ENCODE data around the gene RAC3. TPM values are rescaled to one million over a fixed set of nuclear protein-coding genes. Genes with fewer than 3 reads are reported as not detected.

RAC3 gene
- polyA plus RNA-seq, 1 donor (not counting 4 experiments of a cell fraction or from before 2014, with no cell fraction given), result 12.3 TPM

GRCh38 chr17:82008258-82008940 is 23.1 kb upstream of the RAC3 start:
- DNase-seq (ENCODE audit: low read depth, low spot score) (no peak), FAIRE-seq (no peak)
- H4K20me1 ChIP-seq (ENCODE audit: control insufficient read depth, extremely low read depth, insufficient read depth, low read length), result no peaks in the 10 kb centered on the region
- H3K36me3 ChIP-seq (ENCODE audit: control insufficient read depth in 2 of 2, extremely low read depth in 1 of 2, insufficient read depth in 2 of 2, low read length in 2 of 2), result no peaks in the 10 kb centered on the region
- no peak overlapping the region for H3K27ac ChIP-seq (ENCODE audit: control insufficient read depth, insufficient read depth, low read length)
- H3K9ac ChIP-seq (ENCODE audit: control insufficient read depth, extremely low read depth, insufficient read depth, low read length), result no peak overlapping the region
- TF ChIP-seq CTCF (optimal IDR thresholded peaks at IDR 0.05 in 1 of 3, IDR thresholded peaks at IDR 0.05 in 1 of 3, conservative IDR thresholded peaks at IDR 0.05 in 1 of 3; ENCODE audit: extremely low read depth in 1 of 3, insufficient read depth in 2 of 3, low read length in 3 of 3) (no peak), EZH2 (IDR thresholded peaks at IDR 0.05; ENCODE audit: low read length) (no peak)
- no peaks in the 10 kb centered on the region for H3K79me2 ChIP-seq (ENCODE audit: control insufficient read depth, insufficient read depth, low read length)
- peaks cover 33% of the 10 kb centered on the region for H3K4me1 ChIP-seq (ENCODE audit: control insufficient read depth, extremely low read depth, insufficient read depth, low read length)
- no peaks in the 10 kb centered on the region for H3K9me3 ChIP-seq (ENCODE audit: control insufficient read depth, low read depth, low read length)
- no peak overlapping the region for H2AFZ ChIP-seq (ENCODE audit: control insufficient read depth, low read length)
- H3K27me3 ChIP-seq (ENCODE audit: control insufficient read depth, extremely low read depth, insufficient read depth, low read length), result no peaks in the 10 kb centered on the region
- dilution Hi-C loops (cut with MboI; ENCODE audit: extremely low pct_ligation_motif_present, low sequenced_read_pairs), result no loop called here
- peaks cover under 1% of the 10 kb centered on the region for H3K9me1 ChIP-seq (ENCODE audit: control insufficient read depth, extremely low read depth, insufficient read depth, low read length)
- H3K4me2 ChIP-seq (ENCODE audit: control insufficient read depth, extremely low read depth, insufficient read depth, low read depth, low read length), result no peak overlapping the region
- no peak overlapping the region for H3K4me3 ChIP-seq (ENCODE audit: control insufficient read depth in 2 of 3, extremely low read depth in 1 of 3, insufficient read depth in 2 of 3, low read depth in 1 of 3, low read length in 3 of 3)

GRCh38 chr17:82008941-82009405 is 22.5 kb upstream of the RAC3 start:
- Histone ChIP-seq H4K20me1 (ENCODE audit: control insufficient read depth, extremely low read depth, insufficient read depth, low read length) (no peaks in the 10 kb centered on the region), H3K4me3 (ENCODE audit: control insufficient read depth in 2 of 3, extremely low read depth in 1 of 3, insufficient read depth in 2 of 3, low read depth in 1 of 3, low read length in 3 of 3) (no peak overlapping the region), H3K4me1 (ENCODE audit: control insufficient read depth, extremely low read depth, insufficient read depth, low read length) (peaks cover 33% of the 10 kb centered on the region), H3K27ac (ENCODE audit: control insufficient read depth, insufficient read depth, low read length) (no peak overlapping the region), H3K4me2 (ENCODE audit: control insufficient read depth, extremely low read depth, insufficient read depth, low read depth, low read length) (no peak overlapping the region), H3K36me3 (ENCODE audit: control insufficient read depth in 2 of 2, extremely low read depth in 1 of 2, insufficient read depth in 2 of 2, low read length in 2 of 2) (no peaks in the 10 kb centered on the region), H3K9me1 (ENCODE audit: control insufficient read depth, extremely low read depth, insufficient read depth, low read length) (no peaks in the 10 kb centered on the region), H3K27me3 (ENCODE audit: control insufficient read depth, extremely low read depth, insufficient read depth, low read length) (no peaks in the 10 kb centered on the region), H3K79me2 (ENCODE audit: control insufficient read depth, insufficient read depth, low read length) (no peaks in the 10 kb centered on the region), H3K9me3 (ENCODE audit: control insufficient read depth, low read depth, low read length) (no peaks in the 10 kb centered on the region), H3K9ac (ENCODE audit: control insufficient read depth, extremely low read depth, insufficient read depth, low read length) (no peak overlapping the region), H2AFZ (ENCODE audit: control insufficient read depth, low read length) (no peak overlapping the region)
- FAIRE-seq (no peak), DNase-seq (ENCODE audit: low read depth, low spot score) (no peak)
- dilution Hi-C loops (cut with MboI; ENCODE audit: extremely low pct_ligation_motif_present, low sequenced_read_pairs), result no loop called here
- TF ChIP-seq EZH2 (IDR thresholded peaks at IDR 0.05; ENCODE audit: low read length), result no peak

- TF ChIP-seq EZH2 (IDR thresholded peaks at IDR 0.05; ENCODE audit: low read length) (no peak), CTCF (optimal IDR thresholded peaks at IDR 0.05 in 1 of 3, IDR thresholded peaks at IDR 0.05 in 1 of 3, conservative IDR thresholded peaks at IDR 0.05 in 1 of 3; ENCODE audit: extremely low read depth in 1 of 3, insufficient read depth in 2 of 3, low read length in 3 of 3) (no peak)
- H3K4me3 ChIP-seq (ENCODE audit: control insufficient read depth in 2 of 3, extremely low read depth in 1 of 3, insufficient read depth in 2 of 3, low read depth in 1 of 3, low read length in 3 of 3), result no peak overlapping the region
- no peaks in the 10 kb centered on the region for H3K9me3 ChIP-seq (ENCODE audit: control insufficient read depth, low read depth, low read length)
- no peaks in the 10 kb centered on the region for H3K36me3 ChIP-seq (ENCODE audit: control insufficient read depth in 2 of 2, extremely low read depth in 1 of 2, insufficient read depth in 2 of 2, low read length in 2 of 2)
- H3K9me1 ChIP-seq (ENCODE audit: control insufficient read depth, extremely low read depth, insufficient read depth, low read length), result no peaks in the 10 kb centered on the region
- no peak for FAIRE-seq
- H3K27me3 ChIP-seq (ENCODE audit: control insufficient read depth, extremely low read depth, insufficient read depth, low read length), result no peaks in the 10 kb centered on the region
- H3K79me2 ChIP-seq (ENCODE audit: control insufficient read depth, insufficient read depth, low read length), result no peaks in the 10 kb centered on the region
- no peak for DNase-seq (ENCODE audit: low read depth, low spot score)
- dilution Hi-C loops (cut with MboI; ENCODE audit: extremely low pct_ligation_motif_present, low sequenced_read_pairs), result no loop called here
- H2AFZ ChIP-seq (ENCODE audit: control insufficient read depth, low read length), result no peak overlapping the region
- H3K4me1 ChIP-seq (ENCODE audit: control insufficient read depth, extremely low read depth, insufficient read depth, low read length), result peaks cover 32% of the 10 kb centered on the region
- no peak overlapping the region for H3K27ac ChIP-seq (ENCODE audit: control insufficient read depth, insufficient read depth, low read length)
- H3K4me2 ChIP-seq (ENCODE audit: control insufficient read depth, extremely low read depth, insufficient read depth, low read depth, low read length), result no peak overlapping the region
- no peak overlapping the region for H3K9ac ChIP-seq (ENCODE audit: control insufficient read depth, extremely low read depth, insufficient read depth, low read length)
- no peaks in the 10 kb centered on the region for H4K20me1 ChIP-seq (ENCODE audit: control insufficient read depth, extremely low read depth, insufficient read depth, low read length)
Observed at GRCh38 chr17:82009413-82009812, 22.1 kb upstream of the RAC3 start.
